Large intestine (tissue), 3 donors: ENCODE data around the gene LITAFD. TPM values are rescaled to one million over a fixed set of nuclear protein-coding genes. Genes with fewer than 3 reads are reported as not detected.
A peak's percentile ranks its signal among the peaks of the same experiment; 100 is the strongest.
"Not testable (repeated sequence)": the region's sequence is repeated elsewhere in the genome, so short reads cannot be mapped to it uniquely, and the experiment has no call there.

Experiments
- DNase-seq, 2 donors: peaks; one replicate each; pipeline versions ENCODE4 v3.0.0 to v3.0.0-alpha.2; 2013
- H3K27ac ChIP-seq: one replicate; pipeline ENCODE4 v1.5.1; 2013; ENCODE audit warnings: low read length
- H3K27me3 ChIP-seq: 2 replicates; pipeline ENCODE4 v1.6.1; 2013; ENCODE audit warnings: low read length; ENCODE audit not compliant: control insufficient read depth, insufficient read depth
- H3K36me3 ChIP-seq: 2 replicates; pipeline ENCODE4 v1.6.1; 2013; ENCODE audit warnings: low read length; ENCODE audit not compliant: control insufficient read depth, insufficient read depth
- H3K4me1 ChIP-seq: one replicate; pipeline ENCODE4 v1.6.1; 2013; ENCODE audit warnings: low read length; ENCODE audit not compliant: control insufficient read depth, insufficient read depth
- H3K4me3 ChIP-seq: one replicate; pipeline ENCODE4 v1.5.1; 2013; ENCODE audit warnings: low read length
- H3K9me3 ChIP-seq: one replicate; pipeline ENCODE4 v1.6.1; 2013; ENCODE audit warnings: mild to moderate bottlenecking, low read depth, low read length, moderate library complexity; ENCODE audit not compliant: control insufficient read depth
- WGBS: methylation state at CpG from one replicate; pipeline ENCODE4 v1.1.5; 2013; ENCODE audit warnings: low lambda C conversion rate; ENCODE audit not compliant: insufficient coverage; 5-methylcytosine and 5-hydroxymethylcytosine counted together
- polyA plus RNA-seq: library from polyadenylated mRNA; unstranded; fragments of 120-200 nt; gene quantifications from one replicate; pipeline ENCODE4 v1.2.1, GENCODE V29; 2013

Gene LITAFD
- polyA plus RNA-seq, 1 donor = 1.8 TPM

- Histone ChIP-seq H3K27me3 (no peaks in the 10 kb centered on the region), H3K36me3 (peaks cover 7% of the 10 kb centered on the region), H3K9me3 (peaks cover 3% of the 10 kb centered on the region), H3K4me1 (peaks cover 66% of the 10 kb centered on the region), H3K4me3 (no peak overlapping the region), H3K27ac (no peak overlapping the region)
- DNase-seq = no peak
- no CpG with 5 or more reads among the region's 14 CpGs for WGBS
Measured at GRCh38 chr16:8865145-8865882, 16.8 kb upstream of the LITAFD start.

GRCh38 chr16:8866118-8866883 is 15.8 kb upstream of the LITAFD start:
- peaks cover 3% of the 10 kb centered on the region for H3K9me3 ChIP-seq
- peaks cover 6% of the 10 kb centered on the region for H3K36me3 ChIP-seq
- H3K27me3 ChIP-seq = no peaks in the 10 kb centered on the region
- DNase-seq = peak; percentile 70 to 81
- H3K4me3 ChIP-seq = peak overlapping the region; percentile 93
- peak overlapping the region; percentile 93 for H3K27ac ChIP-seq
- H3K4me1 ChIP-seq = peaks cover 63% of the 10 kb centered on the region
- no CpG with 5 or more reads among the region's 30 CpGs for WGBS

DNA sequence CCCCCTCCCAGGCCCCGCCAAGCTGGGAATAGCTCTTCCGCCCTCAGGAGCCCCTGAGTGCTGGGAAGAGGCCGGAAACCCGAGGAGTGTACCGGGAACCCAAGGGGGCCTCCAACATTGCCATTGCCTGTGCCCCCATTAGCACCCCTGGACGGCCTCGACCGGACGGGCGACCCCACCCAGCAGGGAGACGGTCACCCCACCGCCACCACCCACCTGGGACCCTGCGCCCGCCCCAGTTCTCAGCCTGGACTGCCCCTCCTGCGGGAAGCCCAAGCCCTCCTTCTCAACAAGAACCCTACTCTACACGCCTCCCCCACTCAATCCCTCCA is 15.3 kb upstream of the LITAFD start:
- no peak for DNase-seq
- Histone ChIP-seq H3K4me3 (peak overlapping the region; percentile 93), H3K4me1 (peaks cover 57% of the 10 kb centered on the region), H3K36me3 (peaks cover 6% of the 10 kb centered on the region), H3K27ac (peak overlapping the region; percentile 93), H3K27me3 (no peaks in the 10 kb centered on the region), H3K9me3 (peaks cover 3% of the 10 kb centered on the region)
- WGBS = no CpG with 5 or more reads among the region's 16 CpGs

GRCh38 chr16:8867216-8867931 is 14.8 kb upstream of the LITAFD start:
- Histone ChIP-seq H3K9me3 (peaks cover 3% of the 10 kb centered on the region), H3K4me1 (peaks cover 52% of the 10 kb centered on the region), H3K4me3 (peak overlapping the region; percentile 93), H3K36me3 (peaks cover 6% of the 10 kb centered on the region), H3K27me3 (no peaks in the 10 kb centered on the region), H3K27ac (peak overlapping the region; percentile 93)
- peak in 1 of 2 donors; percentile 69 for DNase-seq
- no CpG with 5 or more reads among the region's 35 CpGs for WGBS

GRCh38 chr16:8867932-8868415 is 14.2 kb upstream of the LITAFD start:
- WGBS = no CpG with 5 or more reads among the region's 16 CpGs
- H3K27ac ChIP-seq = peak overlapping the region; percentile 93
- peak in 1 of 2 donors; percentile 62 for DNase-seq
- H3K4me1 ChIP-seq = peaks cover 46% of the 10 kb centered on the region
- H3K9me3 ChIP-seq = peaks cover 3% of the 10 kb centered on the region
- peaks cover 4% of the 10 kb centered on the region for H3K36me3 ChIP-seq
- H3K4me3 ChIP-seq = peak overlapping the region; percentile 93
- no peaks in the 10 kb centered on the region for H3K27me3 ChIP-seq

GRCh38 chr16:8868416-8869211 is 13.5 kb upstream of the LITAFD start, which contains the start of gene CARHSP1:
CARHSP1 (minus strand) TSS chr16:8869006; CDS start chr16:8859328, 9,678 bp downstream.
- Histone ChIP-seq H3K4me3 (peak within 1 kb of the TSS; percentile 93), H3K27ac (peak within 1 kb of the TSS; percentile 93), H3K4me1 (peaks cover 40% of the 10 kb centered on the region), H3K27me3 (no peaks in the 10 kb centered on the region), H3K9me3 (peaks cover 3% of the 10 kb centered on the region), H3K36me3 (peaks cover 4% of the 10 kb centered on the region)
- WGBS = no CpG with 5 or more reads among the region's 83 CpGs
- peak; percentile 84 to 92 for DNase-seq

GRCh38 chr16:8869212-8869987 is 12.8 kb upstream of the LITAFD start:
- Histone ChIP-seq H3K4me1 (peaks cover 32% of the 10 kb centered on the region), H3K4me3 (peak overlapping the region; percentile 41), H3K27me3 (no peaks in the 10 kb centered on the region), H3K9me3 (peaks cover 3% of the 10 kb centered on the region), H3K36me3 (peaks cover 4% of the 10 kb centered on the region), H3K27ac (peak overlapping the region; percentile 59)
- WGBS = 0% methylated on average over 4 of the region's 37 CpGs
- no peak for DNase-seq

GRCh38 chr16:8869988-8870241 is 12.2 kb upstream of the LITAFD start:
- not testable (repeated sequence) for H3K9me3 ChIP-seq, H3K27ac ChIP-seq, DNase-seq, H3K27me3 ChIP-seq, H3K4me3 ChIP-seq, H3K36me3 ChIP-seq
- no CpG with 5 or more reads among the region's 10 CpGs for WGBS
- H3K4me1 ChIP-seq = peaks cover 27% of the 10 kb centered on the region

DNA sequence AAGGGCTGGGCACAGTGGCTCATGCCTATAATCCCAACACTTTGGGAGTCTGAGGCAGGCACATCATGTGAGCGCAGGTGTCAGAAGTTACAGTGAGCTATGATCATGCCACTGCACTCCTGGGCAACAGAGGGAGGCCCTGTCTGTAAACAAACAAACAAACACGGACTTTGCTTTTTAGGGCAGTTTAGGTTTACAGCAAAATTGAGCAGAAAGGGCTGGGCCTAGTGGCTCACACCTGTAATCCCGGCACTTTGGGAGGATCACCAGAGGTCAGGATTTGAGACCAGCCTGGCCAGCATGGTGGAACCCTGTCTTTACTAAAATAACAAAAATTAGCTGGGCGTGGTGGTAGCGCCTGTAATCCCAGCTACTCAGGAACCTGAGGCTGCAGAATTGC is 10.1 kb upstream of the LITAFD start:
- no peaks in the 10 kb centered on the region for H3K36me3 ChIP-seq
- no peak for DNase-seq
- H3K27me3 ChIP-seq = no peaks in the 10 kb centered on the region
- peaks cover 6% of the 10 kb centered on the region for H3K4me1 ChIP-seq
- WGBS = no CpG with 5 or more reads among the region's 5 CpGs
- H3K4me3 ChIP-seq = no peak overlapping the region
- H3K27ac ChIP-seq = no peak overlapping the region
- H3K9me3 ChIP-seq = peaks cover 3% of the 10 kb centered on the region
